Fibroblast of lung (primary cell): ENCODE results near the gene RBL1. TPM values are rescaled to one million over a fixed set of nuclear protein-coding genes. Genes with fewer than 3 reads are reported as not detected.
"Not testable (repeated sequence)": the region's sequence is repeated elsewhere in the genome, so short reads cannot be mapped to it uniquely, and the experiment has no call there.

Experiments used
- DNase-seq, 2 donors: peaks; one replicate each; pipeline versions ENCODE4 v3.0.0 to v3.0.0-alpha.2; 2010; ENCODE audit warnings: low read depth in 2 of 2
- H2AFZ ChIP-seq: 2 replicates; pipeline ENCODE4 v1.5.1; 2012; ENCODE audit warnings: low read length, control low read depth, inconsistent platforms
- H3K27ac ChIP-seq: 2 replicates; pipeline ENCODE4 v1.5.1; 2011; ENCODE audit warnings: low read length, control low read depth; ENCODE audit not compliant: insufficient read depth
- H3K27me3 ChIP-seq: 2 replicates; pipeline ENCODE4 v1.5.1; 2011; ENCODE audit warnings: mild to moderate bottlenecking, low read length; ENCODE audit not compliant: control insufficient read depth, insufficient read depth
- H3K36me3 ChIP-seq: 2 replicates; pipeline ENCODE4 v1.5.1; 2011; ENCODE audit warnings: low read length; ENCODE audit not compliant: control insufficient read depth, insufficient read depth
- H3K4me1 ChIP-seq: 2 replicates; pipeline ENCODE4 v1.5.1; 2011; ENCODE audit warnings: low read length; ENCODE audit not compliant: control insufficient read depth, insufficient read depth; ENCODE audit errors: extremely low read depth
- H3K4me2 ChIP-seq: 2 replicates; pipeline ENCODE4 v1.5.1; 2011; ENCODE audit warnings: low read length, control low read depth; ENCODE audit not compliant: insufficient read depth; ENCODE audit errors: extremely low read depth
- H3K4me3 ChIP-seq, 4 experiments: fragments of 200-600 bp in 1 of 4; sonication (generic) in 1 of 4; replicated peaks in 1 of 4; 2 replicates each; pipeline ENCODE4 v1.5.1; 2011 to 2016; ENCODE audit warnings: low read length in 4 of 4, low read depth in 3 of 4, mild to moderate bottlenecking in 3 of 4, control low read depth in 2 of 4, inconsistent platforms in 1 of 4, mixed read lengths in 1 of 4; ENCODE audit not compliant: insufficient read depth in 1 of 4; ENCODE audit errors: control extremely low read depth in 1 of 4
- H3K79me2 ChIP-seq: 2 replicates; pipeline ENCODE4 v1.5.1; 2012; ENCODE audit warnings: mild to moderate bottlenecking, low read length, inconsistent platforms; ENCODE audit not compliant: control insufficient read depth, insufficient read depth
- H3K9ac ChIP-seq: 2 replicates; pipeline ENCODE4 v1.5.1; 2011; ENCODE audit warnings: mild to moderate bottlenecking, low read length, control low read depth; ENCODE audit not compliant: insufficient read depth
- H3K9me3 ChIP-seq: 2 replicates; pipeline ENCODE4 v1.5.1; 2012; ENCODE audit warnings: low read depth, low read length; ENCODE audit not compliant: control insufficient read depth, insufficient read depth
- H4K20me1 ChIP-seq: 2 replicates; pipeline ENCODE4 v1.5.1; 2011; ENCODE audit warnings: low read length; ENCODE audit not compliant: control insufficient read depth, insufficient read depth; ENCODE audit errors: extremely low read depth
- EZH2 ChIP-seq: IDR thresholded peaks from 2 replicates; pipeline ENCODE4 v1.5.1; 2012; ENCODE audit warnings: low read length, control low read depth, mild to moderate bottlenecking; ENCODE audit errors: missing control alignments
- polyA plus RNA-seq, 2 donors: library from polyadenylated mRNA; depleted of rRNA in 1 of 2; stranded (reverse) in 1 of 2; unstranded in 1 of 2; fragments of >200 nt; gene quantifications; 2 replicates each; pipeline ENCODE4 v1.2.1, GENCODE V29; 2011 to 2012; ENCODE audit warnings: missing spikeins in 1 of 2
- total RNA-seq: library from RNA; depleted of rRNA; stranded (reverse); fragments of >200 nt; gene quantifications from 2 replicates; pipeline ENCODE4 v1.2.1, GENCODE V29; 2014
- TF ChIP-seq, protein P1 (sequence below), 2 donors: IDR thresholded peaks in 1 of 2; conservative IDR thresholded peaks in 1 of 2; 1 replicate in 1 of 2; 2 replicates in 1 of 2; pipeline ENCODE4 v1.5.1; 2011 to 2012; ENCODE audit warnings: low read length in 2 of 2, control low read depth in 1 of 2, inconsistent platforms in 1 of 2, low read depth in 1 of 2, mild to moderate bottlenecking in 1 of 2

RBL1 gene
- total and polyA plus RNA-seq, 2 donors (not counting 1 experiment from before 2014, with no cell fraction given): 6.9 to 9.1 TPM

DNA sequence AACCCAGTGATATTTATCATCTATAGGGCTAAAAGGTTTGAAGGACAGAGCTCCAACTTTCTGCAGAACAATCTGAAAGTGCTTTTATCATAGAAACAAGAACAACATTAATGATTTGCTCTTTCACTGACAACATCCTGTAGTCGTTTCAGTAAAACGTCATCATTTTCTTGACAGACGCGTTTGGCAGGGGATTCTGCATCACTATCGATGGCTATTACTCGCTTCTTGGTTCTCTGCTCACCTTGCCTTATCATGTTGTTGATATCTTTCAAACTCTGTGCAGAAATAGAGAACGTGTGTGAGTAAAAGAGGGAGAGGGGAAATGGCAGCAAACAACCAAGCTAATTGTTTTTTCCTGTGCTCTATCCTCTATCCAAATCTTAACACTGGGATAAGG, 97.1 kb downstream of the RBL1 start:
- Histone ChIP-seq H3K4me2 (no peak overlapping the region), H3K36me3 (no peaks in the 10 kb centered on the region), H3K27ac (no peak overlapping the region), H4K20me1 (no peaks in the 10 kb centered on the region), H3K4me3 (no peak overlapping the region), H3K79me2 (no peaks in the 10 kb centered on the region), H2AFZ (no peak overlapping the region), H3K9me3 (no peaks in the 10 kb centered on the region), H3K27me3 (no peaks in the 10 kb centered on the region), H3K9ac (no peak overlapping the region), H3K4me1 (no peaks in the 10 kb centered on the region)
- DNase-seq: no peak
- TF ChIP-seq EZH2: no peak
- TF ChIP-seq, protein P1, sequence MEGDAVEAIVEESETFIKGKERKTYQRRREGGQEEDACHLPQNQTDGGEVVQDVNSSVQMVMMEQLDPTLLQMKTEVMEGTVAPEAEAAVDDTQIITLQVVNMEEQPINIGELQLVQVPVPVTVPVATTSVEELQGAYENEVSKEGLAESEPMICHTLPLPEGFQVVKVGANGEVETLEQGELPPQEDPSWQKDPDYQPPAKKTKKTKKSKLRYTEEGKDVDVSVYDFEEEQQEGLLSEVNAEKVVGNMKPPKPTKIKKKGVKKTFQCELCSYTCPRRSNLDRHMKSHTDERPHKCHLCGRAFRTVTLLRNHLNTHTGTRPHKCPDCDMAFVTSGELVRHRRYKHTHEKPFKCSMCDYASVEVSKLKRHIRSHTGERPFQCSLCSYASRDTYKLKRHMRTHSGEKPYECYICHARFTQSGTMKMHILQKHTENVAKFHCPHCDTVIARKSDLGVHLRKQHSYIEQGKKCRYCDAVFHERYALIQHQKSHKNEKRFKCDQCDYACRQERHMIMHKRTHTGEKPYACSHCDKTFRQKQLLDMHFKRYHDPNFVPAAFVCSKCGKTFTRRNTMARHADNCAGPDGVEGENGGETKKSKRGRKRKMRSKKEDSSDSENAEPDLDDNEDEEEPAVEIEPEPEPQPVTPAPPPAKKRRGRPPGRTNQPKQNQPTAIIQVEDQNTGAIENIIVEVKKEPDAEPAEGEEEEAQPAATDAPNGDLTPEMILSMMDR (conservative IDR thresholded peaks at IDR 0.05 in 1 of 2, IDR thresholded peaks at IDR 0.05 in 1 of 2; ENCODE audit: low read depth in 1 of 2, low read length in 2 of 2): no peak

DNA sequence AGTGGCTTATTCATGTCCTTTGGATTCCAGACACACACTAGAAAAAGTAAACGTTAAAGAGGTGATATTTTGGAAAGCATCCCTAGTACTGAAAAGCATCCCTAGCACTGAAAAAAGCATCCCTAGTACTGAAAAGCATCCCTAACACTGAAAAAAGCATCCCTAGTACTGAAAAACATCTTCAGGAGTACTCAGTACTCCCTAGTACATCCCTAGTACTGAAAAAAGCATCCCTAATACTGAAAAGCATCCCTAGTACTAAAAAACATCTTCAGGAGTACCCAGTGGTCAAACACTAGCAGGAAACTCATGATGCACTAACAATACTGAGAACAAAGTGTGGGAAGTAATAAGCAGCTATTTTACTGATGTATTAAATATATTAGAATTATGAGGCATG, 98.7 kb downstream of the RBL1 start:
- Histone ChIP-seq H3K9ac (no peak overlapping the region), H3K4me1 (no peaks in the 10 kb centered on the region), H3K36me3 (no peaks in the 10 kb centered on the region), H3K27me3 (no peaks in the 10 kb centered on the region), H3K27ac (no peak overlapping the region), H3K79me2 (no peaks in the 10 kb centered on the region), H3K9me3 (no peaks in the 10 kb centered on the region), H3K4me2 (no peak overlapping the region), H2AFZ (no peak overlapping the region), H4K20me1 (no peaks in the 10 kb centered on the region), H3K4me3 (no peak overlapping the region)
- TF ChIP-seq, protein P1 (conservative IDR thresholded peaks at IDR 0.05 in 1 of 2, IDR thresholded peaks at IDR 0.05 in 1 of 2; ENCODE audit: low read depth in 1 of 2, low read length in 2 of 2): no peak
- TF ChIP-seq EZH2: no peak
- DNase-seq: no peak

DNA sequence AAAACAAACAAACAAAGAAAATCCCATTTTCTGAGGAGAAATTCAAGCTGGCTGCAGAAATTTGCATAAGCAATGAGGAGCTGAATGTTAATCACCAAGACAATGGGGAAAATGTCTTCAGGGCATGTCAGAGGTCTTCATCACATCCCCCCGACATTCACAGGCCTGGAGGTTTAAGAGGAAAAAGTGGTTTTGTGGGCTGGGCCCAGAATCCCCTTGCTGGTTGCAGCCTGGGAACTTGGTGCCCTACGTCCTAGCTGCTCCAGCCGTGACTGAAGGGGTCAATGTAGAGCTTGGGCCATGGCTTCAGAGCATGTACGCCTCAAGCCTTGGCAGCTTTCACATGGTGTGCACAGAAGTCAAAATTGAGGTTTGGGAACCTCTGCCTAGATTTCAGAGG, 101.6 kb downstream of the RBL1 start:
- H3K36me3 ChIP-seq, H3K4me3 ChIP-seq, H3K9ac ChIP-seq, H3K9me3 ChIP-seq, H3K4me2 ChIP-seq, H2AFZ ChIP-seq, DNase-seq, H4K20me1 ChIP-seq, H3K27ac ChIP-seq, H3K27me3 ChIP-seq, H3K4me1 ChIP-seq, H3K79me2 ChIP-seq: not testable (repeated sequence)
